Suppressor macrophage treated with lipopolysaccharide for 1 hour (primary cell): ENCODE data around the gene GNAI2.
"Not testable (repeated sequence)": the region's sequence is repeated elsewhere in the genome, so short reads cannot be mapped to it uniquely, and the experiment has no call there.

ENCODE experiments used
- DNase-seq, 3 donors: peaks; one replicate each; pipeline ENCODE4 v3.0.0-alpha.2; 2020 to 2022

Gene GNAI2

DNA sequence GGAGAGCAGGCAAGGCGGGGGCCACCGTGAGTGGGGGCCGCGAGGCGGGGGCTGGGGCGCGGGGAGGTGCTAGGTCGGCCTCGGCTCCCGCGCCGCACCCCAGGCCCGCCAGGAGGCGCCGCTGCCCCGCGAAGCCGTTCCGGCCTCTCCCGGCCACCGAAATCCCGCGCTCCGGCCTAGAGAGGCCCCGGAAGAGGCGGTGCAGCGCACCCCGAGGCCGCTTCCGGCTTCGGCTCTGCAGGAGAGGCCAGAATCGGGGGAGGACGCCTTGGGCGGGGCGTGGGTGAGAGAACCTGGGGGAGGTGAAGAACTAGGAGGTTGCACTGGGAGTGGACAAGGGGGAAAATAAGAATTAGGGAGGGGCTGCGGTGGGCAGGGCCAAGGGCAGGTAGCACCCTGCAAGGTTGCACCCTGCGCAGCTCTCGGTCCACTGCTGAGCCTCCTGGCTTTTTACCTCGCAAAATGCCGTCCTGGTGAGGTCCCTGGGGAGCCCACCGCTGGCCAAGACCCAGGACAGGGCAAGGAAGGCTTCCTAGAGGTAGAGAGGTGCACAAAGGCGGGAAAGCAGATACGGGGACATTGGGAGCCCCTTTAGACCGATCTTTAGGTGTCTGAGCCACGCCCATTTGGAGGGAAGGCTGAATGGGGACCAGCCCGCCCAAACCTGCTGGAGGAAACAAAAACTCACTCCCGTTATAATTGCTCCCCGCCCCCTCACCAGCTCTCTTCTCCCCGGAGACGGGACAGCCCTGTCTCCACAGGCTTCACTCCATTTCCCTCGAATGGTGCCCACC, 8.4 kb upstream of the GNAI2 start:
- DNase-seq = peak; percentile 92 to 97 (median 96)

DNA sequence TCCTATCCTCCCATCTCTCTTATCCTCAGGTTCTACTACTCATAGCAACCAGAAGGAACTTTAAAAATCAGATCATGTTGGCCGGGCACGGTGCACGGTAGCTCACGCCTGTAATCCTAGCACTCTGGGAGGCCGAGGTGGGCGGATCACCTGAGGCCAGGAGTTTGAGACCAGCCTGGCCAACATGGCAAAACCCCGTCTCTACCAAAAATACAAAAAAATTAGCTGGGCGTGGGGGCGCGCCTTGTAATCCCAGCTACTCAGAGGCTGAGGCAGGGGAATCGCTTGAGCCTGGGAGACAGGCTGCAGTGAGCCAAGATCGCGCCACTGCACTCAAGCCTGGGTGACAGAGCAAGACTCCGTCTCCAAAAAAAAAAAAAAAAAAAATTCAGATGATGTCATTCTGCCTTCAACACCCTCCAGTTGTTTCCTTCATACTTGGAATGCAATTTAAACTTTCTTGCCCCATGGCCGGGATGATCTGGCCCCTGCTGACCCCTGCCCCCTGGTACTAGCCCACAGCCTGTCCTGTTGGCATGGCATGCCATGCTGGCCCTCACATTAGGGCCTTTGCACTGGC, 7.7 kb upstream of the GNAI2 start:
- DNase-seq = peak in 1 of 3 donors; percentile 8

GRCh38 chr3:50229490-50229889, 6.5 kb upstream of the GNAI2 start:
- DNase-seq = no peak

GRCh38 chr3:50230104-50230793, 5.8 kb upstream of the GNAI2 start:
- DNase-seq = peak; percentile 49 to 60 (median 58)

GRCh38 chr3:50230794-50231125, 5.2 kb upstream of the GNAI2 start:
- DNase-seq = no peak

GRCh38 chr3:50231581-50231980, 4.4 kb upstream of the GNAI2 start:
- DNase-seq = no peak

DNA sequence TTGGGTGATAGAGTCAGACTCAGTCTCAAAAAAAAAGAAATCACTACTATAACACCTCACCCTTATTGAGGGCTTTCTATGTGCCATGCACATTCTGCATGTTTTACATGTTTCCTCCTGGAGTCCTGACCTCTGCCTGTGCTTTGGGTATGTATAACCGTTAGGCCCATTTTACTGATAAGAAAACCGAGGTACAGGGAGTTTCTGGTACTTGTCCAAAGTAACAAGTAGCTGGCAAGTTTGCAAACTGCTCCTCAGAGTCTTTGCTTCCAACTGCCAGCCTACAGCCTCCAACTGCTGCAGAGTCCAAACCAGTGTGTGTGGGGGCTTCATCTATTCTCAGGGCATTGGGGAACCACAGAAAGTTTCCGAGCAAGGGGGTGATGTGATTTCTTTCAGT, 3.7 kb upstream of the GNAI2 start:
- no peak for DNase-seq

- no peak for DNase-seq
Observed at GRCh38 chr3:50233176-50233575, 2.8 kb upstream of the GNAI2 start.

- no peak for DNase-seq
Observed at GRCh38 chr3:50236484-50237132, 604 bp downstream of the GNAI2 start.

DNA sequence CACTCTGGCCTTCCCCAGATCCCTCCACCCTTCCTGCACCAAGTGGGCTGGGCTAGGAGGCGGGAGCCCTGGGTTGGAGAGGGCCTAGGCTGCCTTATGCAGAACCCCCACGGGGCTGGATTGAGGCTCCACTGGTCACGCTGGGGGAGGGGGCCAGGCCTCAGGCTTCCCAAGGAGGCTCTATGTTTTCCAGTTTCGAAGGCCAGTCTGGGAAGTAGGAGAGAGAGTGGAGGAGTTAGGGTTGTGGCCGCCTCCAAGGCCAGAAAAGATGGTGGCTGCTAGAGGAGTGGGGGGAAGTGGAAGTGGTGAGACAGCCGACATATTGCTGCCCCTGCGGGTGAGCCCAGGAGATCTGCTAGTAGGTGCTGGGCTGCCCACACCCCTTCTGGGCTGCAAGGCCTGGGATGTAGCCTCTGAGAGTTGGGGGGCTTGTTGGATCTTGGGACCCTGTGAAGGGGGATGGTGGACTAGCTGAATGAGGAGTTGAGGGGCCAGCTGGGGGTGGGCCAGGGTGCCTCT, 1.2 kb downstream of the GNAI2 start:
- DNase-seq = peak; percentile 48 to 59 (median 58)

- DNase-seq = peak; percentile 95 to 96 (median 95)
Observed at GRCh38 chr3:50237754-50238548, 1.9 kb downstream of the GNAI2 start.

- DNase-seq = peak; percentile 62 to 80 (median 70)
Observed at GRCh38 chr3:50238549-50239026, 2.6 kb downstream of the GNAI2 start.

DNA sequence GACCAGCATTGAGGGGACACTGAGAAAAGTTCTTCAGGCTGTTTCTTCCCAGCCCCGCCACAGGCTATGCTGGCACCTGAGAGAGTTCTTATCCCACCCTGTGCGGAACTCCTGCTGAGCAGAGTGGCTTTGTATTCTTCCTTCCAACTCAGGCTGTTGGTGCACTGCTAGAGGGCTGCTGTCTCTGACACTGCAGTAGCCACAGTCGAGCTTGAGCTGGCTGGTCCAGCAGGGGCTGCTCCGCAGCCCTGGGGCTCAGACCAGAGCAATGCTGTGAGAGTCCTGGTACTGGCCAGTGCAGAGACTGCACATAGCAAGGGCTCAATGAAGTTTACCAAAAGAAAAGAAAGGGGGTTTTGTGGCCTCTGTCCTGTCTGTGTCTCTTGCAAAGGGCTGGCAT, 3.6 kb downstream of the GNAI2 start:
- DNase-seq = no peak

GRCh38 chr3:50241163-50241562, 5.2 kb downstream of the GNAI2 start:
- no peak for DNase-seq

GRCh38 chr3:50241713-50242380, 5.8 kb downstream of the GNAI2 start:
- DNase-seq = peak in 2 of 3 donors; percentile 47 to 60

DNA sequence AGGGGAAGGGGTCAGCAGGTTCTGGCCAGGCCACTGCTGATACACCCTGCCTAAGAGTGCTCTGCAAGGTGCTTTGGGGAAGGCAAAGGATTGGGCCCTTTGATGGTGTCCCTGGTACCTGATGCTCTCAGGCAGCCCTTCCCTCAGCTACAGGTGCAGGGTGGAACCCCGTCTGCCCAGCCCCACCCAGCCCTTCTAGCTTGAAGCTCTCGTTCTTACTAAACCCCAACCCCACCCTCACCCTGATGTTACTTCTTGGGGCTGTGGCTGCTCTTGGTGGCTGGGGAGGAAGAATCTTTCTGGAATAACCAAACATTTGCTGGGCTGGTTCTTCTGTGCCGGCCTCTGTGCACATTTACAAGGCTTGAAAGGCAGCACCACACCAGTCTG, 6.4 kb downstream of the GNAI2 start:
- DNase-seq = no peak

GRCh38 chr3:50242851-50243542, 7.0 kb downstream of the GNAI2 start:
- DNase-seq = peak; percentile 95 to 98 (median 95)

- no peak for DNase-seq
Observed at GRCh38 chr3:50243543-50243895, 7.5 kb downstream of the GNAI2 start.

DNA sequence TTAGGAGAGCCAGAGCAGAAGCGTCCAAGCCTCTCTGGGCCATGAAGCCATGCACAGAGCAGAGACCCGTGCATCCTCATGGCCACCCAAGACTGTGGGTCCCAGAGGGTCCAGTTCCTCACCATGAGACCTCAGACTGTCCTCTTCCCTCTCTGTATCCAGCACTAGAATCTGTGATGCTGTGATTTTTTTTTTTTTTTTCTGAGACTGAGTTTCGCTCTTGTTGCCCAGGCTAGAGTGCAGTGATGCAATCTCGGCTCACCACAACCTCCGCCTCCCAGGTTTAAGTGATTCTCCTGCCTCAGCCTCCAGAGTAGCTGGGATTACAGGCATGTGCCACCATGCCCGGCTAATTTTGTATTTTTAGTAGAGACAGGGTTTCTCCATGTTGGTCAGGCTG, 8.8 kb downstream of the GNAI2 start:
- not testable (repeated sequence) for DNase-seq

DNA sequence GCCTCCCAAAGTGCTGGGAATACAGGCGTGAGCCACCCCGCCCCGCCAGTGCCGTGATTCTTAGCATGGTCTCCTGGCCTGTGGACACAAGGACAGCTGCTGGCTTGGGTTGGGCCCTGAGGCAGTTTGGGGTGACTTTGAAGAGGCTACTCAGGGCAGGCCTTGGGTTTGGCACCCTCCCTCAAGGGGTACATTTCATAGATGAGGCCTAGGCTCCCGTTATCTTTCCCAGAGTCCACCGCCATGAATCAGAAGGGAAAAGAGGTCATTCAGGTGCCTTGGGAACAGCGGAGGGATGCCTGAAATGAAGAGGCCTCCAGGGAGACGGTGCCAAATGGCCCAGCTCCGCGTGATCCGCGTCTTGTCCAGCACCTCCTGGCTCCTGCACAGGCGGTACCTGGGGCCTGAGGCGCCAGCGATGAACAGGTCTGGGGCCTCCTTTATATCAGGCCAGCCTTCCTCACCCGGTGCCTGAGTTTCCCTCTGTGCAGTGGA, 9.3 kb downstream of the GNAI2 start:
- DNase-seq = no peak
